Aorta (tissue), 5 donors: ENCODE measurements around the gene ADAMTS3. TPM values are rescaled to one million over a fixed set of nuclear protein-coding genes. Genes with fewer than 3 reads are reported as not detected.
A peak's percentile ranks its signal among the peaks of the same experiment; 100 is the strongest.

Experiments used
- ATAC-seq: fragments of 200-7000 bp; cut with Tn5 transposase; one replicate; pipeline ENCODE4 v1.9.1; 2022; ENCODE audit warnings: moderate library complexity; ENCODE audit not compliant: low FRiP score
- DNase-seq, 2 donors: peaks; one replicate each; pipeline ENCODE4 v3.0.0-alpha.2; 2020
- H3K27ac ChIP-seq, 2 donors: one replicate each; pipeline ENCODE4 v1.5.1; 2013; ENCODE audit warnings: low read length in 2 of 2, mild to moderate bottlenecking in 2 of 2, moderate library complexity in 2 of 2, control low read depth in 1 of 2, inconsistent platforms in 1 of 2, low read depth in 1 of 2
- H3K27me3 ChIP-seq, 2 donors: one replicate each; pipeline ENCODE4 v1.6.1; 2013; ENCODE audit warnings: control low read depth in 1 of 2, low read length in 1 of 2, mild to moderate bottlenecking in 1 of 2, moderate library complexity in 1 of 2; ENCODE audit not compliant: insufficient read depth in 2 of 2, control insufficient read depth in 1 of 2
- H3K36me3 ChIP-seq, 2 donors: one replicate each; pipeline ENCODE4 v1.6.1; 2013; ENCODE audit warnings: control low read depth in 1 of 2, low read length in 1 of 2, mild to moderate bottlenecking in 1 of 2; ENCODE audit not compliant: insufficient read depth in 2 of 2, control insufficient read depth in 1 of 2
- H3K4me1 ChIP-seq, 2 donors: one replicate each; pipeline ENCODE4 v1.6.1; 2013; ENCODE audit warnings: low read length in 2 of 2, control low read depth in 1 of 2, mild to moderate bottlenecking in 1 of 2, moderate library complexity in 1 of 2; ENCODE audit not compliant: insufficient read depth in 2 of 2, control insufficient read depth in 1 of 2
- H3K4me3 ChIP-seq, 2 donors: one replicate each; pipeline ENCODE4 v1.5.1; 2013; ENCODE audit warnings: low read length in 2 of 2, control low read depth in 1 of 2, mild to moderate bottlenecking in 1 of 2
- H3K9me3 ChIP-seq: one replicate; pipeline ENCODE4 v1.6.1; 2013; ENCODE audit warnings: mild to moderate bottlenecking, low read length; ENCODE audit not compliant: control insufficient read depth
- whole genome bisulfite sequencing, 2 donors: extraction: QIAGEN DNeasy Blood & Tissue Kit; methylation state at CpG; one replicate each; pipeline ENCODE4 v1.1.7; 2013; 5-methylcytosine and 5-hydroxymethylcytosine counted together
- intact Hi-C, 2 donors: fragments of 100-400 bp; cut with DNase I; formaldehyde crosslinking; loops; one replicate each; pipeline versions ENCODE4 v1.14.2 to v1.15.0; 2022
- polyA plus RNA-seq, 2 donors: library from polyadenylated mRNA; stranded (reverse); fragments of 200-250 nt; gene quantifications; one replicate each; pipeline ENCODE4 v1.2.3, GENCODE V29; 2013
- total RNA-seq, 2 donors: library from RNA; stranded (reverse); fragmentation: NEBNext Ultra II Directional; extraction: Animal tissue kit (Norgen Biotek cat#: 25700); gene quantifications; one replicate each; pipeline ENCODE4 v1.2.1, GENCODE V29; 2021
- donor health status: healthy with polysubstance abuse.
- donor health status: Bipolar disorder and iron deficiency.
- donor health status: DM: no; HTN: no; CAD: no.
- donor health status: DM: no; HTN: no; CAD: no.
- donor health status: DM: yes; HTN: yes; CAD: no.

Gene ADAMTS3
- total and polyA plus RNA-seq, 4 donors: 0.25 to 5.9 (median 2.5) TPM

DNA sequence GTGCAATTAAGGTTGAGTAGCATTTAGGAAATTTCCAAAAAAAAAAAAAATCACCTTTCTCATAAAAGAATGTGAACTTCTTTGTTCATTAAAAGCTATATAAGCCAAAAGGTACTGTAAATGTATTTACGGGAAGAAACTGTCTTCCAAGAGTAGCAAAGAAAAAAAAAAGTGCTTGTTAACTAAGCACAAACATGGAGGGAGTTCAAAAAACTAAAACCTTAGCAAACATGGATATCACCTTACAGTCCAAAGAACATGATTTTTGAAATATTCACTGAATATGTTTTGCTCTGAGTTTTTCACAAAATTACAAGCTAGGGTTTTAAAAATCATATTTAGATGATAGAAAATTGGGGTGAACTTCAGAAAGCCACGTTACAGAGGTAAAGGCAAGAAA, 217.5 kb downstream of the ADAMTS3 start:
- no peak for ATAC-seq

DNA sequence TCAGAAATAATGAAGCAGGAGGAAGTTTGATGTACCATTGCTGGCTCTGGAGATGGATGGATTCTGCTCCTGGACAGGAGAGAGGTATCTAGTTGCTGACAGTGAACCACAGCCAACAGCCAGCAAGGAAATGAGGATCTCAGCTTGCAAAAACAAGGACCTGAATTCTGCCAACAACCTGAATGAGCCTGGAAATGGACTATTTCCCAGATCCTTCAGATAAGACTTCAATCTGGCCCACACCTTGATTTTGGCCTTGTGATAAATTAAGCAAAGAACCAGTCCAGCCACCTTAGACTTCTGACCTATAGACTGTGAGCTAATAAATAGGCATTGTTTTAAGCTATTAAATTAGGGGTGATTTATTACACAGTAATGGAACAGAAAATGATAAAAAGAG, 220.3 kb downstream of the ADAMTS3 start:
- H3K4me1 ChIP-seq: no peaks in the 10 kb centered on the region

More for the DNA sequence above, 217.5 kb downstream of the ADAMTS3 start:
- intact Hi-C loops: no loop called here
- Histone ChIP-seq H3K36me3 (no peaks in the 10 kb centered on the region), H3K9me3 (no peaks in the 10 kb centered on the region), H3K27me3 (no peaks in the 10 kb centered on the region), H3K4me3 (no peak overlapping the region), H3K27ac (no peak overlapping the region), H3K4me1 (no peaks in the 10 kb centered on the region)
- DNase-seq: no peak
- 55 to 68% methylated on average over 2 of the region's 2 CpGs for WGBS, 2 donors

DNA sequence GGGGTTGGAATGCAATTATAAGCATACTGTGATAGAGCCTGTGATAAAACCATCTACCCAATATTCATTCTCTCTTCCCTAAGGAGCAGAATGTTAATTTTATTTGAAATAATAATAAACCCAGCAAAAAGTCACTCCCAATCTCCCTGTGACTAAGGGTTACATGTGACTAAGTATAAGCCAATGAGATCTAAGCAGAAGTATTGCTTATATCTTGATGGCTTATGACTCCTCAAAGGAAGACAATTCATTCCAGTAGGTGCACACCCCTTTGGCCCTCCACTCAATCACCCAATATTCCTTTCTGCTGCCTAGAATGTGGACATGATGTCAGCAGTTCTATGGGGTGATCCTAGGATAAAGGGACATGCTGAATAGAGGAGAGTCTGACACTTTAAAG, 224.6 kb downstream of the ADAMTS3 start:
- no peak overlapping the region for H3K4me3 ChIP-seq
- H3K27me3 ChIP-seq: no peaks in the 10 kb centered on the region
- H3K27ac ChIP-seq: no peak overlapping the region
- DNase-seq (no peak), ATAC-seq (no peak)
- H3K9me3 ChIP-seq: peaks cover 1% of the 10 kb centered on the region
- intact Hi-C loops: loop anchor here in 1 of 2 donors (5.0 kb wide), 1 partner anchor 33 kb away; no protein-coding TSS in a partner anchor
- H3K36me3 ChIP-seq: no peaks in the 10 kb centered on the region
- peaks cover 0 to 7% of the 10 kb centered on the region in 2 donors for H3K4me1 ChIP-seq

More for the DNA sequence above, 220.3 kb downstream of the ADAMTS3 start:
- no peak for ATAC-seq
- intact Hi-C loops: no loop called here
- Histone ChIP-seq H3K27me3 (no peaks in the 10 kb centered on the region), H3K36me3 (no peaks in the 10 kb centered on the region), H3K9me3 (no peaks in the 10 kb centered on the region), H3K27ac (no peak overlapping the region), H3K4me3 (no peak overlapping the region)
- DNase-seq: no peak

DNA sequence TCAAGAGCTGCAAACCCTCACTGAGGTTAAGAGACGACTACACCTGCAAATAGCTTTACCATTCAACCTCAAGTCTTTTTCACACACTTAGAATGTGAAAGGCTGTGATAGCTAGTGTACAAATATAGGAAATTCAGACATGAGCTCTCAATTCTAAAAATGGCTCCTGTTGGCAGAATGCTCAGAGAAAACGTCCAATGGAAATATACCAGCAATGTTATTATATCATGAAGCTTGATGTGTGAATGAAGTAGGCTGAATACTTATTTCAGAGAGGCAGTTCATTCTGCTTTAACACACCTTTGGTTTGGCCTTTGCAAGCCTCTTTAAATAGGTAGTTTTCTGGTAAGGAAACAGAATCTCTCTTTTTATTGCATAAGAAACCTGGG, 227.6 kb downstream of the ADAMTS3 start:
- Histone ChIP-seq H3K4me3 (no peak overlapping the region), H3K4me1 (peaks cover 0 to 7% of the 10 kb centered on the region in 2 donors), H3K27me3 (no peaks in the 10 kb centered on the region), H3K36me3 (no peaks in the 10 kb centered on the region), H3K9me3 (peaks cover 1% of the 10 kb centered on the region), H3K27ac (peak overlapping the region in 1 of 2 donors; percentile 76)
- ATAC-seq: no peak
- 7 to 8% methylated on average over 2 of the region's 2 CpGs for WGBS, 2 donors
- DNase-seq: no peak
- intact Hi-C loops: loop anchor here in 1 of 2 donors (5.0 kb wide), 1 partner anchor 36 kb away; no protein-coding TSS in a partner anchor

DNA sequence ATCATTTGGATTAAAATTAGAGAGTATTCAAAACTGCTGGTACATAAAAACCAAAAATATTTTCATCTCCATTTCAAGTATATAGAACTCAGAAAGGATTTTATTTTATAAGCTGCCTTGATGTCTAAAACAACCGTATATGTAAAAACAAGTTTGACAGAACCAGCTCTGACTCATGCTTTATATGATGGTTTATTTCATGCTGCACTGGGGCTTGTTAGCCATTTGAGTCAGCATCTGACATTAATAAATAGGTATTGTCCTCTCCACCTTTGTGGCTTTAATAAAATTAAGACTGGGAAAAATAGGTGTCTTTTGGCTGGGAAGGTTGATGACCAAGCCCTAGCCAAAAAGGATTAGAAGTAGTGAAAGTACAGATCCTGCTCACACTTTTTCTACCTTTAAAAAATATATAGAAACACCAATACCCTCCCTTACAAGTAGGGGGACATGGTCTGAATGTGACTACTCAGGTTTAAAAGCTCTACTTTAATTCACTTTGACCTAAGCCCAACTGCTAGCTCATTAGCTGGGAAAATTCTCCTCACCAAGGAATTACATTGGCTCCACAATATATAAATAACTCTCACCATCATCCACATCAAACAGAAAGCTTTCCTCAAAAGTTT, 228.1 kb downstream of the ADAMTS3 start:
- intact Hi-C loops: loop anchor here in 1 of 2 donors (5.0 kb wide), 1 partner anchor 36 kb away; no protein-coding TSS in a partner anchor
- H3K9me3 ChIP-seq: peaks cover 1% of the 10 kb centered on the region
- DNase-seq: no peak
- no peak overlapping the region for H3K4me3 ChIP-seq
- H3K27me3 ChIP-seq: no peaks in the 10 kb centered on the region
- WGBS, 2 donors: 13 to 25% methylated on average over 1 of the region's 1 CpG
- no peaks in the 10 kb centered on the region for H3K36me3 ChIP-seq
- ATAC-seq: no peak
- peaks cover 0 to 7% of the 10 kb centered on the region in 2 donors for H3K4me1 ChIP-seq
- H3K27ac ChIP-seq: peak overlapping the region in 1 of 2 donors; percentile 76

DNA sequence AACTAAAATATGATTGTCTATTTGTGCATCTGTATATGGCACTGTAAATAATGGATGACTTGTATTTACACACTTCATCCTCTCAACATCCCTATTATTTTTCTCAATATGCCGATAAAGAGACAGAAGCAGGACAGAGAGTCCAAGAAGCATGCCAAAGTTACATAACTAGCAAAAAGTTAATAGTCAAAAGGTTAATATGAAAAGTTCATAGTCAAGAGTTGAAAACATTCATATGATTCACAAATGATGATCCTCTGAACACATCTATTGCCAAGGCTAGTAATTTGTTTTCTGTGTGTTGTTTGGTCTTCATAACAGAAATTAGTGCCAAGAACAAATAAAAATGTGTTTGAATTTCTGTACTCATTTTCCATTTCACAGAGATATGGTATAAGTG, 231.0 kb downstream of the ADAMTS3 start:
- 96 to 100% methylated on average over 1 of the region's 1 CpG for WGBS, 2 donors
- DNase-seq (no peak), ATAC-seq (peak; percentile 23)
- no peaks in the 10 kb centered on the region for H3K27me3 ChIP-seq
- no peaks in the 10 kb centered on the region for H3K36me3 ChIP-seq
- no peak overlapping the region for H3K4me3 ChIP-seq
- intact Hi-C loops: no loop called here
- no peak overlapping the region for H3K27ac ChIP-seq
- H3K9me3 ChIP-seq: no peaks in the 10 kb centered on the region
- H3K4me1 ChIP-seq: peaks cover 0 to 7% of the 10 kb centered on the region in 2 donors

DNA sequence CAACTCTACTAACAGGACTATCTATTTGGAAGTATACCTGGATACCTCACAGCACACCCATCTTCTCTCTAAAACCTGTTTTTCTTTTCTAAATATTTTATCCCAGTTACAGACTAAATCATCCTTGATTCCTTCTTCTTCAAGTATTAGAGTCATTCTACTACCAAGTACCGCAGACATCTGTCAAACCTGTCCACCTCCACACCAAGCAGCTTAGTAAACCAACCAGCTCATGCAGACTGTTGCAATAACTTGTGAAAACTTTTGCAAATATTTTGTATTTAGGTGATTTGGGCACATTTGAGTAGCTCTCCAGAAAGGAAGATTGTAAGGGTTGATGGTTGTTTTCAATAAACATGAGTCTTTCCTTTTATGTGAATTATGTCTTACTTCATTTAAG, 238.6 kb downstream of the ADAMTS3 start:
- no peaks in the 10 kb centered on the region for H3K9me3 ChIP-seq
- H3K27ac ChIP-seq: no peak overlapping the region
- no peak for DNase-seq
- H3K4me3 ChIP-seq: no peak overlapping the region
- H3K4me1 ChIP-seq: no peaks in the 10 kb centered on the region
- no peaks in the 10 kb centered on the region for H3K27me3 ChIP-seq
- 94 to 97% methylated on average over 1 of the region's 1 CpG for WGBS, 2 donors
- ATAC-seq: no peak
- intact Hi-C loops: no loop called here
- no peaks in the 10 kb centered on the region for H3K36me3 ChIP-seq

DNA sequence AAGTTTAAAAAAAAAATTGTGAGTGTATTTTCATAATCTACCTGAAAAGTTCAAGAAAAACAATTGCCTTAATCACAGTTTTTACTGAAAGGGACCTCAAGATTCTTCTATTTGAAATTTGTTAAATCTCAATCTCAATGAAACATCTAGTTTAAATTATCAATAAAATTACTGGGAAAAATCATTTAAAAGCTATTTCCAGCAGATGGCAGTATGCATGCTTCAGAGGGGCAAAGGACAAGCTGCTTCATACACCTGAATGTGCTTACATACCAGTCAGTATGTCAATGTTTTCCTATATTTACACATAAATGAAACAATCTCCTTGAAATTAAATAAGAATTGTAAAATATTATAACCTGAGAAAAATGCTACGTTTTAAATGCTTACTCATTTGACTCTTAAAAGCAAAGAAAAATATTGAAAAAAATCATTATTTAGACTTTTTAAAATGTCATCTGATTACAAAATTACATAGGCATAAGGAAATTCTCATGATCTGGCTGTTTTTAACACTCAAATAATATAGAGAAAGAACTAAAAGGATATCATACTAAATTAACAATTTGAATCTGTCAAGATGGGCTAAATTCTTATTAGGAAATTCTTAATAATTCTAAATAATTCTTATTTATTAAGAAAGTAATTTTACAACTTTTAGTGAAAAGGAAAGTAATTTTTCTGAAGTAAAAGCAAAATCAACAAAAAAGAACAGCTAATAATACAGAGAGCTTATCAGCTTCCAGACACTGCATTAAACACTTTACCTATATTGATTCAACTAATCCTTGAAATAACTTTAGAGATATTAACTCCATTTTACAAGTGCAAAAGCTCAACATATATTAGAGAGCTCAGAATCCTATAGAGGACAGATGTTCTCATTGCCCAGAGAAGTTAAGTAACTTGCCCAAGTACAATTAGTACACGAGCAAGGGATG, 242.1 kb downstream of the ADAMTS3 start:
- ATAC-seq: no peak
- WGBS, 2 donors: 57 to 58% methylated on average over 2 of the region's 2 CpGs

More for the DNA sequence above, 242.1 kb downstream of the ADAMTS3 start:
- no peak for DNase-seq
- Histone ChIP-seq H3K27ac (no peak overlapping the region), H3K4me3 (no peak overlapping the region), H3K27me3 (no peaks in the 10 kb centered on the region), H3K9me3 (no peaks in the 10 kb centered on the region), H3K36me3 (no peaks in the 10 kb centered on the region), H3K4me1 (no peaks in the 10 kb centered on the region)
- intact Hi-C loops: loop anchor here in 1 of 2 donors (5.0 to 10.0 kb wide), 2 partner anchors 140 to 688 kb away; no protein-coding TSS in a partner anchor
